ENCODE data around the gene HOXA1. TPM values are rescaled to one million over a fixed set of nuclear protein-coding genes. Genes with fewer than 3 reads are reported as not detected.

Gene HOXA1
- under 1 TPM in 2 of 4 donors, not detected in 2; 0.67 to 0.78 TPM for total RNA-seq

DNA sequence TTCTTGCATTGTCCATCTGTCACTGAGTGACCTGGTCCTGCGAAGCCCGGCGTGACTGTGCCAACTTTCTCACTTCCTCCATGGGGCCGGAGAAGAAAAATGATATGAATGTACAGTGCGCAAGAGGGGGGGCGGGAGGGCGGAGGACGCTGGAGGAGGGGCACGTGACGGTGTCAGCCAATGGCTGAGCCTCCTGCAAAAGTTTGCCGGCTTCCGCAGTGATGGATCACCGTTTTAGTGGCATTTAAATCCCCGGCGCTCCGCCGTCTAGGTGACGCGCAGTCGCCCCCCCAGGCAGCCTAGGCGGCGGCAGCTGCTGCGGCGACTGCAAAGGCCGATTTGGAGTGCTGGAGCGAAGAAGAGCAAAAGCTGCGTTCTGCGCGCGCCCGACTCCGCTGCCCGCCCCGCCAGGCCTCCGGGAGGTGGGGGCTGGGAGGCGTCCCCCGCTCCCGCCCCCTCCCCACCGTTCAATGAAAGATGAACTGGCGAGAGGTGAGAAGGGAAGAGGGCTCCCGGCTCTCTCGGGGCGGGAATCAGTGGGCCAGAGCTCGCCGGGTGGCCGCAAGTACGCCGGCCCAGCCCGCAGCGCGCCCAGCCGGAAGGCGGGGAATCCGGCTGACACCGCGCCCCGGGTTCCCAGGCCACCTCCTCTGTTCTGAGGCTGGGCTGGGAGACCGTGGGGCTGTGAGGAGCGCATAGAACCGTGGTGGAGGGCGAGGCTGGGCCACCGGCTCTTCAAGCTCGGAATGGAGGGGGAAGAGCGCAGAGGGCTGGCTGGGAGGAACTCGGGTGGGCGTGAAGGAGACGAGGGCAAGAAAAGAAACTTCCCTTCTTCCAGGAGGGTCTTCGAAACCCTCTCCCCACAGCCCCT, at the start of gene HOXA1:
Gene HOXA1 (minus strand): TSS at position 104 of the 871 bp plus-strand sequence. CDS start 88 bp downstream, at position 16.
- 2 to 4% methylated on average over 27 to 43 of the region's 68 CpGs for WGBS, 2 donors
- no peaks in the 10 kb centered on the region for H3K36me3 ChIP-seq
- intact Hi-C loops (cut with DNase I) = no loop called here
- H3K27me3 ChIP-seq = peaks cover 25% of the 10 kb centered on the region
- H3K27ac ChIP-seq = peak within 1 kb of the TSS; percentile 51 to 74 (median 69)
- no peaks in the 10 kb centered on the region for H3K9me3 ChIP-seq
- DNase-seq = peak; percentile 31 to 36
- H3K4me1 ChIP-seq = peaks cover 11 to 18% of the 10 kb centered on the region in 2 donors
- H3K4me3 ChIP-seq (replicated peaks in 1 of 3) = peak within 1 kb of the TSS in 2 of 3 donors; percentile 26 to 45
- TF ChIP-seq, protein P1, sequence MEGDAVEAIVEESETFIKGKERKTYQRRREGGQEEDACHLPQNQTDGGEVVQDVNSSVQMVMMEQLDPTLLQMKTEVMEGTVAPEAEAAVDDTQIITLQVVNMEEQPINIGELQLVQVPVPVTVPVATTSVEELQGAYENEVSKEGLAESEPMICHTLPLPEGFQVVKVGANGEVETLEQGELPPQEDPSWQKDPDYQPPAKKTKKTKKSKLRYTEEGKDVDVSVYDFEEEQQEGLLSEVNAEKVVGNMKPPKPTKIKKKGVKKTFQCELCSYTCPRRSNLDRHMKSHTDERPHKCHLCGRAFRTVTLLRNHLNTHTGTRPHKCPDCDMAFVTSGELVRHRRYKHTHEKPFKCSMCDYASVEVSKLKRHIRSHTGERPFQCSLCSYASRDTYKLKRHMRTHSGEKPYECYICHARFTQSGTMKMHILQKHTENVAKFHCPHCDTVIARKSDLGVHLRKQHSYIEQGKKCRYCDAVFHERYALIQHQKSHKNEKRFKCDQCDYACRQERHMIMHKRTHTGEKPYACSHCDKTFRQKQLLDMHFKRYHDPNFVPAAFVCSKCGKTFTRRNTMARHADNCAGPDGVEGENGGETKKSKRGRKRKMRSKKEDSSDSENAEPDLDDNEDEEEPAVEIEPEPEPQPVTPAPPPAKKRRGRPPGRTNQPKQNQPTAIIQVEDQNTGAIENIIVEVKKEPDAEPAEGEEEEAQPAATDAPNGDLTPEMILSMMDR (IDR thresholded peaks at IDR 0.05) = no peak
- TF ChIP-seq POLR2A (IDR thresholded peaks at IDR 0.05) = peak in 1 of 2 donors; percentile 43

DNA sequence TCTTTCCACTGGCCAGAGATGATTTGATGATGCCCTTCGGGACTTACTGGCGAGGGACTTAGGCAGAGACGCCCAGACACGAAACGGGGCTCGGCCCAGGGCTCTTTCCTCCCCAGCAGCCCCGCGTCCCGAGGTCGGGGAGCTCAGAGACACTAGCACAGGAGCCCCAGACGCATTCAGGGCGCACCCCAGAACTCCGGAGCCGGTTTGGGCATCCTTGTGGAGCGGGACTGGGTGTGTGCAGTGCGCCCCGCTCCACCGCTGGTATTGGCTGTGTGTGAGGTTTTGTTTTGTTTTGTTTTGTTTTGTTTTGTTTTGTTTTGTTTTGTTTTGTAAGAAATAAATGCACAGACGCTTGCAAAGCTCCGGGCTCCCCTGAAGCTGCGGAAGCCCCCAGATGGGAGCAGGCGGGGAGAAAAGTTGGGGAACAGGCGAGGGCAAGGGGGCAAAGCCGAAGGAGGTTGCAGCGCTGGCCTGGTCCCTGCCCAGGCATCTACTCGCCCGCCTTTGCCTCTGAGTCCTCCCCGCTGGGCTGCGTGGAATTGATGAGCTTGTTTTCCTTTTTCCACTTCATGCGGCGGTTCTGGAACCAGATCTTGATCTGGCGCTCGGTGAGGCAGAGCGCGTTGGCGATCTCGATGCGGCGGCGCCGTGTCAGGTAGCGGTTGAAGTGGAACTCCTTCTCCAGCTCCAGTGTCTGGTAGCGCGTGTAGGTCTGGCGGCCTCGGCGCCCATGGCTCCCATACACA, 49.5 kb upstream of the HOXA1 start:
- no peak for DNase-seq
- intact Hi-C loops (cut with DNase I) = no loop called here
- H3K4me3 ChIP-seq (replicated peaks in 1 of 3) = no peak overlapping the region
- no peak for TF ChIP-seq POLR2A (IDR thresholded peaks at IDR 0.05)
- TF ChIP-seq, protein P1 (IDR thresholded peaks at IDR 0.05) = no peak
- no peaks in the 10 kb centered on the region for H3K9me3 ChIP-seq
- peaks cover 13 to 19% of the 10 kb centered on the region in 2 donors for H3K4me1 ChIP-seq
- WGBS, 2 donors = 28 to 58% methylated on average over 41 to 42 of the region's 47 CpGs
- H3K27ac ChIP-seq = no peak overlapping the region
- peaks cover 86% of the 10 kb centered on the region for H3K27me3 ChIP-seq
- no peaks in the 10 kb centered on the region for H3K36me3 ChIP-seq

GRCh38 chr7:27144781-27145164, 49.0 kb upstream of the HOXA1 start:
- Histone ChIP-seq H3K27ac (no peak overlapping the region), H3K36me3 (no peaks in the 10 kb centered on the region), H3K27me3 (peaks cover 87% of the 10 kb centered on the region), H3K4me1 (peaks cover 11 to 19% of the 10 kb centered on the region in 2 donors), H3K9me3 (no peaks in the 10 kb centered on the region), H3K4me3 (replicated peaks in 1 of 3) (no peak overlapping the region)
- intact Hi-C loops (cut with DNase I) = no loop called here
- TF ChIP-seq, protein P1 (IDR thresholded peaks at IDR 0.05) = no peak
- no peak for TF ChIP-seq POLR2A (IDR thresholded peaks at IDR 0.05)
- 16 to 32% methylated on average over 9 to 29 of the region's 31 CpGs for WGBS, 2 donors
- DNase-seq = no peak

DNA sequence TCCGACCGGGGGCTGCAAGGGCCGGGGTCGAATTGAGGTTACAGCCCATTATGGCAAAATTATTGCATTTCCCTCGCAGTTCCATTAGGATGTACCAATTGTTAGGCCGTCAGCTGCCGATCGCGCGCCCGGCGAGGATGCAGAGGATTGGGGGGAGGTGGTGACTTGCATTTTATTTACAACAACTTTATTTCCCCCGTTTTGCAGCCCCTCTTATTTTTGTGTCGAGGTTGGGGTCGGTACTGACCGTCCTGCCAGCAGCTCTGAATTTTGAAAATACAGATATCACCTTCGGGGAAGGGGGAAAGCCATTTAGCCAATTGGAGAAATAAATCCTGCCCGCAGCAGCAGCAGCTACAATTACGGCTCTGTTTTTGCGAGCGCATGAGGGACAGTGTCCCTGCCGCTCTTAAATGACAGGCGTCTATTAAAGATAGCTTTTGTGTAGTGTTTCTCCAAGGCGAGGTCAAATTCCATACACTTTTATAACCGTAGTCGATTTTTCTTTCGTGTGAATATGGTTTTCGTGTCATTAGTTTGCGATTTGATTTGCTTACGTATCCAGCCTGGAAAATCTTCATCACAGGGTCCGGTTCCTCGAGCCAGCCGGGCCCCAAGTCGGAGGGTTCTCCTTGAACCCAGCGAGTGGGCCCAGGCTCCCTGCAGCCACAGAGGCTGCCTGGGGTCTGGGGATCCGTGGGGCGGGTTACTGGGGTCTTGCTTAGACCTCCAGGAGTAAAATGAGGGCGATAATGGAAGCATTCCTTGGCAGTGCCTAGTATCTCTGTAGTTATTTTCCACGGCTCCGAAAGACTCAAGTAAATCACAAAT, 48.4 kb upstream of the HOXA1 start:
- no peaks in the 10 kb centered on the region for H3K9me3 ChIP-seq
- H3K27ac ChIP-seq = no peak overlapping the region
- peaks cover 14 to 23% of the 10 kb centered on the region in 2 donors for H3K4me1 ChIP-seq
- peaks cover 87% of the 10 kb centered on the region for H3K27me3 ChIP-seq
- intact Hi-C loops (cut with DNase I) = no loop called here
- no peak for DNase-seq
- no peak for TF ChIP-seq POLR2A (IDR thresholded peaks at IDR 0.05)
- TF ChIP-seq, protein P1 (IDR thresholded peaks at IDR 0.05) = no peak
- 31 to 38% methylated on average over 37 to 39 of the region's 40 CpGs for WGBS, 2 donors
- no peaks in the 10 kb centered on the region for H3K36me3 ChIP-seq
- no peak overlapping the region for H3K4me3 ChIP-seq (replicated peaks in 1 of 3)

All from thyroid gland (tissue), 4 donors.